ENCODE data around the gene STK4. TPM values are rescaled to one million over a fixed set of nuclear protein-coding genes. Genes with fewer than 3 reads are reported as not detected.

The STK4 gene
- total and polyA plus RNA-seq, 2 donors (not counting 3 experiments of a cell fraction or from before 2014, with no cell fraction given): 9.1 to 29.6 TPM

- FAIRE-seq (no peak), DNase-seq (ENCODE audit: low read depth, low spot score) (no peak)
- H3K9ac ChIP-seq (replicated peaks; ENCODE audit: extremely low read depth, insufficient read depth, low read length): no peak overlapping the region
- no peak for TF ChIP-seq FOS (IDR thresholded peaks at IDR 0.05; ENCODE audit: borderline replicate concordance, insufficient read depth, low read length)
- no peak for TF ChIP-seq GATA2 (IDR thresholded peaks at IDR 0.05; ENCODE audit: insufficient read depth, insufficient read length, low read depth, low read length)
- no peak for TF ChIP-seq MAX (IDR thresholded peaks at IDR 0.05; ENCODE audit: insufficient read depth, insufficient read length)
- no peak for TF ChIP-seq JUN (IDR thresholded peaks at IDR 0.05; ENCODE audit: borderline replicate concordance, insufficient read depth, insufficient read length, low read depth)
- no peak for TF ChIP-seq POLR2A (IDR thresholded peaks at IDR 0.05; ENCODE audit: low read depth, low read length)
- no peak for TF ChIP-seq EZH2 (IDR thresholded peaks at IDR 0.05; ENCODE audit: borderline replicate concordance, low read depth, low read length, severe bottlenecking)
- TF ChIP-seq CTCF (IDR thresholded peaks at IDR 0.05; ENCODE audit: extremely low read depth in 1 of 2, insufficient read depth in 1 of 2, low read depth in 1 of 2, low read length in 2 of 2): no peak
- H2AFZ ChIP-seq (ENCODE audit: low read depth, low read length): no peak overlapping the region
- no peak overlapping the region for H3K4me3 ChIP-seq (replicated peaks in 1 of 3; ENCODE audit: insufficient read depth in 1 of 3, low read depth in 1 of 3, low read length in 3 of 3)
- H3K36me3 ChIP-seq (ENCODE audit: control insufficient read depth in 2 of 2, extremely low read depth in 1 of 2, insufficient read depth in 2 of 2, low read length in 2 of 2): no peaks in the 10 kb centered on the region
- dilution Hi-C loops (cut with MboI; ENCODE audit: extremely low pct_ligation_motif_present, low sequenced_read_pairs): no loop called here
- intact Hi-C loops (cut with micrococcal nuclease): no loop called here
- H3K27ac ChIP-seq (ENCODE audit: insufficient read depth, low read depth, low read length): no peak overlapping the region
- H3K4me2 ChIP-seq (ENCODE audit: insufficient read depth, low read length): no peak overlapping the region
- CTCF ChIA-PET: interaction anchor here (0.7 to 1.6 kb wide), 7 partner anchors 9 to 732 kb away, joined by 3 to 9 read pairs (median 4); no protein-coding TSS in a partner anchor
- H3K27me3 ChIP-seq (ENCODE audit: control insufficient read depth in 2 of 2, insufficient read depth in 2 of 2, low read length in 2 of 2): no peaks in the 10 kb centered on the region
- BruUV-seq (replicated peaks): no TSS peak
- H3K9me3 ChIP-seq (replicated peaks; ENCODE audit: control insufficient read depth, insufficient read depth, low read length): no peaks in the 10 kb centered on the region
- no peaks in the 10 kb centered on the region for H4K20me1 ChIP-seq (replicated peaks; ENCODE audit: control insufficient read depth, extremely low read depth, insufficient read depth, low read length)
- H3K9me1 ChIP-seq (replicated peaks; ENCODE audit: control insufficient read depth, extremely low read depth, insufficient read depth, low read length): no peaks in the 10 kb centered on the region
- POLR2A ChIA-PET: no interaction called here
- peaks cover 25% of the 10 kb centered on the region for H3K4me1 ChIP-seq (ENCODE audit: control insufficient read depth, extremely low read depth, insufficient read depth, low read length)
- peaks cover 1% of the 10 kb centered on the region for H3K79me2 ChIP-seq (ENCODE audit: control insufficient read depth, insufficient read depth, low read length)
Observed at GRCh38 chr20:45038745-45039474, 72.6 kb downstream of the STK4 start.

Measured in endothelial cell of umbilical vein (primary cell).